ENCODE results near the gene PPP1R2. TPM values are rescaled to one million over a fixed set of nuclear protein-coding genes. Genes with fewer than 3 reads are reported as not detected.

Gene PPP1R2
- total and polyA plus RNA-seq, 9 of the 15 experiments (the other 6 are each of a cell fraction or from before 2014, with no cell fraction given), result 9.4 to 115 (median 40.3) TPM

DNA sequence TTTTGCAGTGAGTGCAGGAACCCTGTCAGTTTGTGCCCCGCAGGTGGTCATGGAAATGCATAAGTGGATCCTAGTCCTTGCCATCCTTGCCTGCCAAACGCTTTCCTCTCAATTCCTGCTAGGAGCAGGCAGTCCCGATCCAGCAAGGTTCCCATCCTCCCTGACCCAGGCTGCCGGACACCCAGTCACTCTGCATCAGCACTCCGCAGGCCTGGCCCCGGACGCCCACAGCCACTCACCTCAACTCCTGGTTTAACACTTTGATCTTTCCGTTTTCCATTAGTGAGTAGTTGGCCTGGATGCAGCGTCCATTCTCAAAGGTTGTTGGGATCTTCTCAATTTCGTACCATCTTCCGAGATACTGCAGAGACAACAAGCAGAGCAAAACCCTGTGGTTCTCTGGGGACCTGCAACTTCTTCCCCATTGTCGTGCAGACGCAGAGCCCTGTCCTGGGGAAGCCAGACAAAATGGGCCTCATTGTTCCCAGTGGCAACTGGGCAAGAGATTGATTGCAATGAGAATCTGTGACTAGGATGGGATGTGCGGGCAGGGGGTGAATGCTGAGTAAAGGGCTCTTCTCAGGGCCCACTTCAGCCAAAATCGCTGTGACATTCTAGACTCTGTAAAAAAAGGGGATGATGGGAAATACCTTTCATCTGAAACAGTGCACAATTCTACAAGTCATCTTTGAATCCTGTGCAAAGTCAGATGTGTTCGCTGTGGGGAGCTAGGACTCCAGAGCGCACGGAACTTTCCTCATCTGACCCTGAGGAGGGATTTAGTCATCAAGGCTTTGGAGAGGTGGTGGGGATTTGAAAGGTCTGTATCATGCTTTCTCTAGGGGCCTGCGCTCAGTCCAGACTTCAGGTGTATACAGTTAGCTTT is 30.7 kb upstream of the PPP1R2 start:
- Histone ChIP-seq H3K9me3 (replicated peaks; ENCODE audit: control insufficient read depth, insufficient read depth, low read depth, low read length) (no peaks in the 10 kb centered on the region), H3K4me2 (ENCODE audit: insufficient read depth, low read length) (no peak overlapping the region), H3K36me3 (ENCODE audit: control insufficient read depth, insufficient read depth, low read length) (no peaks in the 10 kb centered on the region), H3K9ac (ENCODE audit: insufficient read depth in 1 of 2, low read depth in 2 of 2, low read length in 2 of 2) (no peak overlapping the region), H2AFZ (ENCODE audit: low read depth, low read length) (no peak overlapping the region), H3K27ac (ENCODE audit: extremely low read depth, low read depth, low read length) (no peak overlapping the region), H3K4me3 (no peak overlapping the region), H3K27me3 (ENCODE audit: control insufficient read depth in 2 of 2, insufficient read depth in 2 of 2, low read length in 2 of 2) (peaks cover 22 to 49% of the 10 kb centered on the region in 2 experiments), H4K20me1 (replicated peaks; ENCODE audit: control insufficient read depth, insufficient read depth, low read length) (no peaks in the 10 kb centered on the region), H3K9me1 (ENCODE audit: control insufficient read depth, insufficient read depth, low read length) (no peaks in the 10 kb centered on the region), H3K4me1 (replicated peaks in 1 of 2; ENCODE audit: control insufficient read depth in 2 of 2, insufficient read depth in 2 of 2, low read length in 2 of 2) (peaks cover 2 to 7% of the 10 kb centered on the region in 2 experiments; a peak in 2 of 5 replicates), H3K79me2 (ENCODE audit: control insufficient read depth, insufficient read depth, low read length) (no peaks in the 10 kb centered on the region)
- ChIA-PET POLR2A (interaction anchor here (1.7 kb wide), 1 partner anchor 10 kb away, joined by 4 read pairs; the partner anchor contains the start of gene APOD), CTCF (ENCODE audit: low intra/inter-chr PET ratio) (interaction anchor here (0.7 kb wide), 1 partner anchor 147 kb away, joined by 4 read pairs; the partner anchor contains the start of gene MUC20)
- FAIRE-seq (no peak), DNase-seq (ENCODE audit: extremely low read depth in 1 of 4, low spot score in 3 of 4) (no peak), ATAC-seq (no peak)
- TF ChIP-seq CSDE1 (IDR thresholded peaks at IDR 0.05), result no peak
- TF ChIP-seq, protein P1, sequence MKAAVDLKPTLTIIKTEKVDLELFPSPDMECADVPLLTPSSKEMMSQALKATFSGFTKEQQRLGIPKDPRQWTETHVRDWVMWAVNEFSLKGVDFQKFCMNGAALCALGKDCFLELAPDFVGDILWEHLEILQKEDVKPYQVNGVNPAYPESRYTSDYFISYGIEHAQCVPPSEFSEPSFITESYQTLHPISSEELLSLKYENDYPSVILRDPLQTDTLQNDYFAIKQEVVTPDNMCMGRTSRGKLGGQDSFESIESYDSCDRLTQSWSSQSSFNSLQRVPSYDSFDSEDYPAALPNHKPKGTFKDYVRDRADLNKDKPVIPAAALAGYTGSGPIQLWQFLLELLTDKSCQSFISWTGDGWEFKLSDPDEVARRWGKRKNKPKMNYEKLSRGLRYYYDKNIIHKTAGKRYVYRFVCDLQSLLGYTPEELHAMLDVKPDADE (conservative IDR thresholded peaks at IDR 0.05; ENCODE audit: control insufficient read depth, low read depth, low read length), result no peak
- TF ChIP-seq ZFPM2 (CRISPR knock-in tag; IDR thresholded peaks at IDR 0.05), result no peak
- TF ChIP-seq TSC22D4 (tag; IDR thresholded peaks at IDR 0.05), result no peak
- TF ChIP-seq, protein P2, sequence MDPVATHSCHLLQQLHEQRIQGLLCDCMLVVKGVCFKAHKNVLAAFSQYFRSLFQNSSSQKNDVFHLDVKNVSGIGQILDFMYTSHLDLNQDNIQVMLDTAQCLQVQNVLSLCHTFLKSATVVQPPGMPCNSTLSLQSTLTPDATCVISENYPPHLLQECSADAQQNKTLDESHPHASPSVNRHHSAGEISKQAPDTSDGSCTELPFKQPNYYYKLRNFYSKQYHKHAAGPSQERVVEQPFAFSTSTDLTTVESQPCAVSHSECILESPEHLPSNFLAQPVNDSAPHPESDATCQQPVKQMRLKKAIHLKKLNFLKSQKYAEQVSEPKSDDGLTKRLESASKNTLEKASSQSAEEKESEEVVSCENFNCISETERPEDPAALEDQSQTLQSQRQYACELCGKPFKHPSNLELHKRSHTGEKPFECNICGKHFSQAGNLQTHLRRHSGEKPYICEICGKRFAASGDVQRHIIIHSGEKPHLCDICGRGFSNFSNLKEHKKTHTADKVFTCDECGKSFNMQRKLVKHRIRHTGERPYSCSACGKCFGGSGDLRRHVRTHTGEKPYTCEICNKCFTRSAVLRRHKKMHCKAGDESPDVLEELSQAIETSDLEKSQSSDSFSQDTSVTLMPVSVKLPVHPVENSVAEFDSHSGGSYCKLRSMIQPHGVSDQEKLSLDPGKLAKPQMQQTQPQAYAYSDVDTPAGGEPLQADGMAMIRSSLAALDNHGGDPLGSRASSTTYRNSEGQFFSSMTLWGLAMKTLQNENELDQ (CRISPR knock-in tag; IDR thresholded peaks at IDR 0.05; ENCODE audit: borderline replicate concordance), result no peak
- TF ChIP-seq, protein P3, sequence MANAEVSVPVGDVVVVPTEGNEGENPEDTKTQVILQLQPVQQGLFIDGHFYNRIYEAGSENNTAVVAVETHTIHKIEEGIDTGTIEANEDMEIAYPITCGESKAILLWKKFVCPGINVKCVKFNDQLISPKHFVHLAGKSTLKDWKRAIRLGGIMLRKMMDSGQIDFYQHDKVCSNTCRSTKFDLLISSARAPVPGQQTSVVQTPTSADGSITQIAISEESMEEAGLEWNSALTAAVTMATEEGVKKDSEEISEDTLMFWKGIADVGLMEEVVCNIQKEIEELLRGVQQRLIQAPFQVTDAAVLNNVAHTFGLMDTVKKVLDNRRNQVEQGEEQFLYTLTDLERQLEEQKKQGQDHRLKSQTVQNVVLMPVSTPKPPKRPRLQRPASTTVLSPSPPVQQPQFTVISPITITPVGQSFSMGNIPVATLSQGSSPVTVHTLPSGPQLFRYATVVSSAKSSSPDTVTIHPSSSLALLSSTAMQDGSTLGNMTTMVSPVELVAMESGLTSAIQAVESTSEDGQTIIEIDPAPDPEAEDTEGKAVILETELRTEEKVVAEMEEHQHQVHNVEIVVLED (CRISPR knock-in tag; IDR thresholded peaks at IDR 0.05), result no peak
- TF ChIP-seq XRCC4 (IDR thresholded peaks at IDR 0.05; ENCODE audit: extremely low read depth, insufficient read depth, insufficient read length), result no peak
- no peak for TF ChIP-seq CXXC5 (CRISPR knock-in tag; IDR thresholded peaks at IDR 0.05)
- no peak for TF ChIP-seq ZNF561 (CRISPR knock-in tag; conservative IDR thresholded peaks at IDR 0.05)
- in situ Hi-C loops (cut with MboI), result no loop called here
- WGBS (ENCODE audit: insufficient coverage, low coverage, missing lambda C conversion rate), result 8% methylated on average over 19 of the region's 19 CpGs
- BruUV-seq (replicated peaks), result no TSS peak
- intact Hi-C loops (cut with micrococcal nuclease), result no loop called here

Data from K562 (cell line).